ENCODE results near the gene MAPK12. TPM values are rescaled to one million over a fixed set of nuclear protein-coding genes. Genes with fewer than 3 reads are reported as not detected.

Gene MAPK12
- total RNA-seq, 2 donors from 2014 or later: 13.2 to 14.7 TPM

- DNase-seq (no peak), ATAC-seq (peak; percentile 54 to 60)
- intact Hi-C loops (cut with DNase I): no loop called here
Measured at GRCh38 chr22:50258361-50259292, 2.9 kb downstream of the MAPK12 start.

GRCh38 chr22:50257451-50258360 is 3.8 kb downstream of the MAPK12 start:
- intact Hi-C loops (cut with DNase I): no loop called here
- DNase-seq (no peak), ATAC-seq (no peak)

GRCh38 chr22:50257041-50257440 is 4.4 kb downstream of the MAPK12 start:
- DNase-seq: no peak
- no peak for ATAC-seq
- intact Hi-C loops (cut with DNase I): no loop called here

- no peak for DNase-seq
- intact Hi-C loops (cut with DNase I): no loop called here
- no peak for ATAC-seq
Measured at GRCh38 chr22:50256258-50256862, 5.1 kb downstream of the MAPK12 start.

- DNase-seq: no peak
- ATAC-seq: no peak
- intact Hi-C loops (cut with DNase I): no loop called here
Measured at GRCh38 chr22:50255607-50256006, 5.9 kb downstream of the MAPK12 start.

GRCh38 chr22:50255099-50255498 is 6.4 kb downstream of the MAPK12 start:
- DNase-seq: no peak
- no peak for ATAC-seq
- intact Hi-C loops (cut with DNase I): no loop called here

GRCh38 chr22:50253941-50254340 is 7.5 kb downstream of the MAPK12 start:
- intact Hi-C loops (cut with DNase I): loop anchor here in 1 of 2 donors (5.0 kb wide), 1 partner anchor 88 kb away; the partner anchor contains the start of gene PPP6R2
- DNase-seq: no peak

GRCh38 chr22:50253046-50253915 is 8.2 kb downstream of the MAPK12 start:
- intact Hi-C loops (cut with DNase I): loop anchor here in 1 of 2 donors (5.0 kb wide), 1 partner anchor 89 kb away; the partner anchor contains the start of gene PPP6R2
- DNase-seq (no peak), ATAC-seq (no peak)

More at GRCh38 chr22:50253941-50254340, 7.5 kb downstream of the MAPK12 start:
- ATAC-seq: no peak

GRCh38 chr22:50252082-50253045 is 9.1 kb downstream of the MAPK12 start:
- intact Hi-C loops (cut with DNase I): loop anchor here in 1 of 2 donors (5.0 kb wide), 1 partner anchor 90 kb away; the partner anchor contains the start of gene PPP6R2
- ATAC-seq: peak; percentile 71 to 75
- DNase-seq: peak; percentile 78

- intact Hi-C loops (cut with DNase I): loop anchor here in 1 of 2 donors (5.0 kb wide), 1 partner anchor 91 kb away; the partner anchor contains the start of gene PPP6R2
- ATAC-seq (peak in 1 of 2 donors; percentile 1), DNase-seq (no peak)
Measured at GRCh38 chr22:50251477-50252081, 9.9 kb downstream of the MAPK12 start.

- intact Hi-C loops (cut with DNase I): loop anchor here in 1 of 2 donors (5.0 kb wide), 1 partner anchor 91 kb away; the partner anchor contains the start of gene PPP6R2
Measured at GRCh38 chr22:50250555-50251476, 10.7 kb downstream of the MAPK12 start, which contains the start of gene HDAC10. Gene HDAC10 (minus strand): TSS chr22:50251265. CDS start chr22:50251032, 233 bp downstream.

GRCh38 chr22:50250249-50250554 is 11.3 kb downstream of the MAPK12 start:
- no peak for DNase-seq
- intact Hi-C loops (cut with DNase I): loop anchor here in 1 of 2 donors (5.0 kb wide), 1 partner anchor 92 kb away; the partner anchor contains the start of gene PPP6R2
- ATAC-seq: no peak

More at GRCh38 chr22:50250555-50251476, 10.7 kb downstream of the MAPK12 start, which contains the start of gene HDAC10:
- ATAC-seq (peak; percentile 83), DNase-seq (peak; percentile 88)

- DNase-seq (no peak), ATAC-seq (no peak)
- intact Hi-C loops (cut with DNase I): loop anchor here in 1 of 2 donors (5.0 to 10.0 kb wide), 2 partner anchors 93 to 255 kb away; partner anchors contain the start of genes LMF2, NCAPH2 and PPP6R2
Measured at GRCh38 chr22:50249341-50250248, 11.9 kb downstream of the MAPK12 start.

Measured in left cardiac atrium (tissue), 4 donors.